T follicular helper cell (primary cell): ENCODE data around the gene S1PR4.
"Not testable (repeated sequence)": the region's sequence is repeated elsewhere in the genome, so short reads cannot be mapped to it uniquely, and the experiment has no call there.

Experiments used
- DNase-seq: peaks from one replicate; pipeline ENCODE4 v3.0.0-alpha.2; 2020; ENCODE audit warnings: low read depth

The S1PR4 gene

DNA sequence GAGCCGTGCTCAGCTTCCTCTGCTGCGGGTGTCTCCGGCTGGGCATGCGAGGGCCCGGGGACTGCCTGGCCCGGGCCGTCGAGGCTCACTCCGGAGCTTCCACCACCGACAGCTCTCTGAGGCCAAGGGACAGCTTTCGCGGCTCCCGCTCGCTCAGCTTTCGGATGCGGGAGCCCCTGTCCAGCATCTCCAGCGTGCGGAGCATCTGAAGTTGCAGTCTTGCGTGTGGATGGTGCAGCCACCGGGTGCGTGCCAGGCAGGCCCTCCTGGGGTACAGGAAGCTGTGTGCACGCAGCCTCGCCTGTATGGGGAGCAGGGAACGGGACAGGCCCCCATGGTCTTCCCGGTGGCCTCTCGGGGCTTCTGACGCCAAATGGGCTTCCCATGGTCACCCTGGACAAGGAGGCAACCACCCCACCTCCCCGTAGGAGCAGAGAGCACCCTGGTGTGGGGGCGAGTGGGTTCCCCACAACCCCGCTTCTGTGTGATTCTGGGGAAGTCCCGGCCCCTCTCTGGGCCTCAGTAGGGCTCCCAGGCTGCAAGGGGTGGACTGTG, 1.2 kb downstream of the S1PR4 start:
- no peak for DNase-seq

DNA sequence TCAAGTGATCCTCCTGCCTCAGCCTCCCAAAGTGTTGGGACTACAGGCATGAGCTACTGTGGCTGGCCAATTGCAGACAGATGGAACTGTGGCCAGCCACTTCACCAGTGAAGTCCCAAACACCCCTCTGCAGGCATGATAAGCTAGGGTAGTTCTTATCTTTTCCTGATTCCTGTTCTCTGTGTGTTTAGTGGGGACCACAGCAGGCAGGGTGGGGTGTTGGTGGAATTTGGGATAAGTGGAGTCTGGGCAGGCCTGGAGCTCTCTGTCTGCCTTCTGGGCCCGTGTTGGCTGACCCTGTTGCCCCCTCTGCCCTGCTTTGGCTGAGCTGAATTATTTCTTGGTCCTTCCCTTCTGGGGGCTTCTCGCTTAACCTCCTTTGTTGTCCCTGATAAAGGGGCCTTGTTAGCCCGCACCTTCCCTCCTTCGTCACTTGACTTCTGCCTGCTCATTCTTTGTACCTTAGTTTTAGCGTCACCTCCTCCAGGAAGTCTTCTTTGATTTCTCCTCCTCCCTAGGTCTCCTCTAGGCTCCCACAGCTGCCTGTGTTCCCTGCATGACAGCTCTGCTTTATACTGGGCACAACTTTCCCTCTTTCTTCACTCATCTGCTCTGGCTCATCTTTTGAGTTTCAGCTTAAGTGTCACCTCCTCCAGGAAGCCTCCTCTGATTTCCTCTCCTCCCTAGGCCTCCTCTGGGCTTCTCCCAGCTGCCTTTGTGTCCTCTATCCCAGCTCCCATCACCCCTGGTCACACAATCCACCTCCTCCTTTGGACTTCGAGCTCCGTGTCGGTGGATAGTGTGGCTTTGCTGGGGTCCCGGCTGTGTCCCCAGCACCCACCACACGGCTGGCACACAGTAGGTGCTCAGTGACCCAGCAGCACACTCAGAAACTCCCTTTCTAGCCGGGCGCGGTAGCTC, 5.4 kb downstream of the S1PR4 start:
- DNase-seq, result no peak

DNA sequence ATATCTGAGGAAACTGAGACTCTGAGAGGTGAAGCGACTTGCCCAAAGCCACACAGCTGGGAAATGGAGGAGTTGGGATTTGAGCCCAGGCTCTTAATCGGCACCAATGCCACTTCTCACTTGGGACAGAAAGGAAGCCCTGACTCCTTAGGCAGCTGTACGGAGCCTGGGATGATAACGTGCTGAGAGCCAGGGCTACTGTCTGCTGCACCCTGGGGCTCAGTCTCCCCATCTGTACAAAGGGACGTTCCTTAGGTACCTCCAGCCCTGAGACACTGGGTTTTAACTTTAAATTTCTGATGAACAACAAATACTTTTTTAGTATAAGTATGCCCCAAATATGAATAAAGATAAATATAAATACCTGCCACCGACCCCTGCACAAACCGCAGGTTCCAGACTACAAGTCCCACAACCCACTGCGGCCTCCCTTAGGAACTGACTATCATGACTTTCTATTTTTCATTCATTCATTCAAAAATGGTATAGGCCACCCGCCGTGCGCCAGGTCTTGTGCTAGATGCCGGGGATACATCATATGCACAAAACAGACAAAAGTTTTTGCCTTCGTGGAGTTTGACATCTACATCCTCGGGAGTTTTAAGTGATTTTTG, 6.4 kb downstream of the S1PR4 start:
- peak; percentile 69 for DNase-seq

DNA sequence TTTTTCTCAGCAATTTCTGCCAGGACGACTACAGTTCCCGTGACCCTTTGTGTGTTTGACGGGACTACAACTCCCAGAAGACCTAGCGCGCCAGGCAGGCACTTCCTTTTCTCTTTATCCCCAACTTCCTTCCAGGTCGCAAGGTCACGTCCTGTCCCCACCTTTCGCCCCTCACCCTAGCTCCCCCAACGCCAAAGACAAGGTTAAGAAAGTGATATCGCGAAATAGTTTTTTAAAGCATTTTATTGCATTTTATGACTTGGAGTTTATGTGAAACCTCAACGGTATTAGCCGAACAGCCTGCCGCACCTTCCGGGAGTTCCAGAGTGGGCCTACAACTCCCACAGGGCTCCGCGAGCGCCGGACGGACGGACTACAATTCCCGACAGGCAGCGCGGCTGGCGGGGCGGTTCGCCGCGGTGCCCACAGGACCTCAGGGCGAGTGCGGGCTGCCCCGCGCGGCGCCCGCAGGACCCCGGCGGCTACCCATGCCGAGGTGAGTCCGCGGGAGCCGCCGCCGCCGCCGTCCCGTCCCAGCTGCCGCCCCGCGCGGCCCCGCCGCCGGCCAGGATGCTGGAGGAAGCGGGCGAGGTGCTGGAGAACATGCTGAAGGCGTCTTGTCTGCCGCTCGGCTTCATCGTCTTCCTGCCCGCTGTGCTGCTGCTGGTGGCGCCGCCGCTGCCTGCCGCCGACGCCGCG, 7.0 kb downstream of the S1PR4 start, which contains the start of gene NCLN:
Gene NCLN, plus strand, starts transcription at position 470 of the 699 bp plus-strand sequence. Its CDS starts 101 bp downstream, at position 571.
- peak; percentile 90 for DNase-seq

DNA sequence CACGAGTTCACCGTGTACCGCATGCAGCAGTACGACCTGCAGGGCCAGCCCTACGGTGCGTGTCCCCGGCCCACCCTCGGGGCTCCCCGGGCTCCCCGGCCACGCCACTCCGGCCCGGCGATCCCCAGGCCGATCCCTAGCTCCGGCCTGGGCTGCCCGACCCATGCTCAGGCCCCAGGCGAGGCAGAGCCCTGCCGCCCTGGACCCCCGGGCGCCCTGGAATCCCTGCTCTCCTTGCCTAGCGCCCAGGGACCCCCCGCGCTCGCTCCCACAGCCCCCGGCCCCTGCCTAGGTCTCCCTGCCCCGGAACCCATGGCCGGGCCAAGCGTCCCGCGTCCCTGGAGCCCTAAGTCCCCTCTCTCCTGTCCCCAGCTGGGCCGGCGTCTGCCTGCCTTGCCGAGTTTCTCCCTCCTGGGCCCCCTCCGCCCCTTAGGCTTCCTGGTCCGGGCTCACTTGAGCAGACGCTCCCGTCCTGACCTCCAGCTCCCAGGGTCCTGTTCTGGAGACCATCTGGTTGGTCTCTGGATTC, 7.7 kb downstream of the S1PR4 start:
- DNase-seq, result no peak

DNA sequence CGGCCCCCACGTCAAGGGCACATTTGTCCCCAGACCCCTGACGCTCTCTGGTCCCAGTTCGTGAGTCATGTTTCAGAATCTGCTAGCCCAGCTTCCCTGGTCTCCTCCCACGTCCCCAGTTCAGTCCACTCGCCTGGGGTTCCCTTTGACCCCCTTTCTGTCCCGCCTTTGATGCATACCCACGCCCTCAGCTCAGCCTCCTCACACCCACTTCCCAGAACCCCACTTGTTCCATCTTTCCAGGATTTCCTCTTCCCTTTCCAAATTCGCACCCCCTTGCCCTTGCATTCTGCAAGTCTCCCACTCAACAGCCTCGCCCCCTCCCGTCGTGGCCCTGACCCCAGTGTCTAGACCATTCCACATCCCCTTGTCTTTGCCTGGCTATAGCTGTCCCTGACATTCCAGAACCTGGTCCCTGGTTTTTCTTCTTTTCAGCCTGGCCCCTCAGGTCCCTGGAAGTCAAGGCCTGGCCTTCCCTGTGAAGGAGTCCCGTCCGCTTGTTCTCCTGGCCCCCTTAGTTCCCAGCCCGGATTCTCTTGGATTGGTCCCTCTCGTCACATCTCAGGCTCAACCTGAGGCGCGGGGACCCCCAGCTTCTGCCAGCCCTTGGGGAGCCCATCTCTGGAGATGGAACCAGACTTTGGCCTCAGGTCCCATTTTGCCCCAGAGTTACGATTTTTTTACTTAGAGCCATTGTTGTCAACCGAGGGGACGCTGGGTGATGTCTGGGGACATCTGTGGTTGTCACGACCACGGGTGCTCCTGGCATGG, 8.5 kb downstream of the S1PR4 start:
- DNase-seq, result no peak

DNA sequence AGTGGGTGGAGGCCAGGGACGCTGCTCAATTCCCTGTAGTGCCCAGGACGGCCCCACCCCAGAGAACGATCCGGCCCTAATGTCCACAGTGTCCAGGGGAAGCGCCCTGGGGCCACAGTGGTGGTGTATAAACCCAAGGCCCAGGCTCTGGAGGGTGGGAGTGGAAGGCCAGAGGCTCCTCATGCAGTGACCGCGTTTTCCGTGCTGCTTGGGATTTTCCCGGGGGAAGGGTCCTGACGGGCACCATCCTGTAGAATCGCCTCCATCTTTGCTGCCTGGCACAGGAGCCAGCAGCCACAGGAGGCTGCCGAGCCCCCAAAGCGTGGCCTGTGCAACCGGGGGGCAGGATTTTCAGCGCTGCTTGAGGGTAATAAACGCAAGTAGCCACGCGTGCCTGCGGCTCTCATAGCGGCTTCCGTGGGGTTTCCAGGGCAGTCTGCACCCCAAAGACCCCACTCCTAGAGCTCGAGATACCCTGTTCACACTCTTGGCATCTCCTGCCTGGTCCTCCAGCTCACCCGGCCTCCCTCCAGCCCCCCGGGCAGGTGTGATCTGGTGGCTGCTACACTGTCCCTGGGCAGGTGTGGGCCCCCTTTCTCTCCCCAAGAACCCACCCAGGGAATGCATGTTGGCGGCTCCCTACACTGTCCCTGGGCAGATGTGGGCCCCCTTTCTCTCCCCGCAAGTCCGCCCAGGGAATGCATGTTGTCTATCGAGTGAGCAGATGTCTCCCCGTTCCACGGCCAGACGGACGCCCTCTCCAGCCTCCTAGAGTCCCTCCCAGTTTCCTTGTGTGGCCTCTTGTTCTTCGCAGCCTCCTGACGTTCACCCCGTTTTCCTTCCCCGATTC, 9.3 kb downstream of the S1PR4 start:
- DNase-seq, result no peak

DNA sequence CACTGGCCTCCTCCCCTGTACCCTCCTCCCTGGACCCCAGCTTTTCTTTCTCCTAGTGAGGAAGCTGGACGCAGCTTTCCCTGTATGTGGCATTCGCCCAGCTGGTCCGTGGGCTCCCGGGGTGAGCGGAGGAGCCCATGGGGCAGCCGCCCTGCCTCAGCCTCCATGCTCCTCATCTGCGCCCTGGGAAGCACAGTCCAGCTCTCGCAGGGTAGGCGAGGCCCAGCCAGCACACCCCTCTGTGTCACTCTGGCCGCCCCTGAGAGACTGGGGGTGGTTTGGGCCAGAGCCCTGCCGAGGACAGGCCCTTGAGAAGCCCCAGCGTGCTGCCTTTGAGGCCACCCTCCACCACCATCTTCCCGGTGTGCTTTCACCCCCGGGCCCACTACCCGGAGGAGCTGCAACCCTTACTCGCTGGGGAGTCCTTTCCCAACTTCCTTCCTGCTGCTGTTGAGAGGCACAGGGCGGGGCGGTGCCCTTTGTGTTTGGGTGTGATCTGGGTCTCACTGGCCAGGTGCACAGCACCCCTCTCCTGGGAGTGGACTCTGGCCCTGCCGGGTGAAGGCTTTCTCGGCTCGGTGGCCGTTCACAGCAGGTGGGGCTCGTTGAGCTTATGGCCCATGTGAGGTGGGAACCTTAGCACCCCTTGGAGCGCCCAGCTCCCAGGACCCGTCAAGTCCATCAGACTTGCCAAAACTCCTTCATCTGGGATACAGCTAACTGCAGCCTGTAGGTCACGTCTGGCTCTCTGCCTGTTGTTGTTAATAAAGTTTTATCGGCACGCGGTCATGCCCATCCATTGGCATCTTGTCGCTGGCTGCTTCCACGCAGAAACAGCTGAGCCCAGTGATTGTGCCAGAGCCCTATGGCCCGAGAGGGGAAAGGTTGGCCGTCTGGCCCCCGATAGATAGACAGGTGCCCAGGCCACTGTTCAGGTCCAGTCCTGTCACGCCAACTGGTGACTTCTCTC, 10.3 kb downstream of the S1PR4 start:
- no peak for DNase-seq

DNA sequence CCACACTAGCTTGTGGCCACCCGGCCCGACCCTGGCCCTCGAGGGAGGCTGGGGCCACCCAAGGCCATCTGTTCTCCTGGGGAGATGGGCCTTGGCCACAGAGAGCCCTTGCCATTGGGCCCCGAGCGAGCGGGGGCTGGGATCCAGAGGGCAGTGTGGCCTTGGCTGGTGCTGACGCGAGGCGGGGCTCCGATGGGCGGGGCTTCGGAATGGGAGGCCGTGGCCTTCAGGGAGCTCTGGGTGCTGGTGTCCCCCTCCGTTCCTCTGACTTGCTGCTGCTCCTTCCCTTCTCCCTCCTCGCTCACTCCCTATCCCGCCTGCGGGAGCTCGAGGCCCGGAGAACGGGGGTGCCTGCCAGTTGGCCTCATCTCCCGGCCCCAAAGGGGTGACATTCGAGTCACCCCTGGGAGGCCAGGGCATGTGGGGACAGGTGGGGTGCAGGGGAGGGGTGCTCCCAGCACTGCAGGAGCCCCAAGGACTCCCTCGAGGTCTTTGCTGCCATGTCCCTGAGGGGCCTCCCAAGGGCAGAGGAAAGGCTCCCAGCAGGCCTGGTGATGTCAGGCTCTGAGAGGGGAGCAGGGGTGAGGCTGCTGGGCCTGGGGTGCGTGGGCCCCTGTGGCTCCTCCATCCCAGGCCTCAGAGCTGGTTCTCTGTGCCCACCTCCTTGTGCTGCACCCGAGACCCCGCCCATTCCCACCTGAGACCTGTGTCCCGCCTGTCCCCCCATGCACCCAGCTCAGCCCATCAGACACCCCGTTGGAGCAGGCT, 11.3 kb downstream of the S1PR4 start:
- DNase-seq, result no peak

DNA sequence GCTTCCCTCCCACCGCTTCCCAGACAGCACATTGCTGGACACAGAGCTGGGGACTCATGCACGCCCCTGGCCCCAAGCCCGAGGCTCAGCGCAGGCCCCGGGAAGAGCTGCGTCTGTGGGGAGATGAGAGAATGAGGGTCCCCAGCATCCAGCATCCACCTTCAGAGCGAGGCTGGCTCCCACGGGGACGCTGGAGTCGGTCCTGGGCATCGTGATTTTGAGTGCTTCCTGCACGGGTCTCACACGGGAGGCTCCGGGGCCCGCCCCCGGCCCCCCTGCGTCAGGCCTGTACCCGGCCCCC, 11.9 kb downstream of the S1PR4 start:
- DNase-seq, result no peak

DNA sequence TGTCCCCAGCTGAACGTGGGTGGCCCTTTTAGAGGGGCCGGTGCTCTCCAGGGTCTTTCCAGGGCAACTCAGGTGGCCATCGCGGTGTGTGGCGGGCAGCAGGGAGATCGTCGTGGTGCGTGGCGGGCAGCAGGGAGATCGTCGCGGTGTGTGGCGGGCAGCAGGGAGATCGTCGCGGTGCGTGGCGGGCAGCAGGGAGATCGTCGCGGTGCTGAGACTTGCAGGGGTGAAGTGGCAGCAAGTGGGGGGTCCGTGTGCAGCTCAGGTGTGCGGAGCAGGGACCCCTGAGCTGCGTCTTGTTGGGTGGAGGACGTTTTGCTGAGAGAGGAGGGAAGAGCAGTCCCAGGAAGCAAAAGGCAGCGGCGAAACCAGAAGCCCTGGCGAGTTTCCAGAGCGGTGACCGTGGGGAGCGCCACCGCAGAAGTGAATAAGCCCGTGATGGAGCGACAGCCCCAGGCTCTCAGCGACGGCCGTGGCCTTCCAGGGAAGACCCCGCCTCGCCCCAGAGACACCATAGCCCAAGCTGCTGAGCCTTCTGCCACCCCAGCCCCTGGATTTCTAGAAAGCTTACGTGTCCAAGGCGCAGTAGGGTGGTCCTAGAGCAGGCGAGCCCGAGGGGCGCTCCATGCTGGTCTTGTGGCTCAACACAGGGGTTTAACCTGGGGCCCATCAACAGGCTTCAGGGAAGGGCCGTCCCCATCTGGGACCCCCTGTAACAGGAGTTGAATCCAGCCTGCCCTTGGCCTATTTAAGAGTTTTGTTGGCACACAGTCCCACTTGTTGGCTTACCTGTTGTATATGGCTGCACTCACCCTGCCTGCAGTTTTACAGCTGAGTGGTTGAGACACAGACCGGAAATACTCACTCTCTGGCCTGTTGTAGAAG, 12.6 kb downstream of the S1PR4 start:
- DNase-seq, result no peak

DNA sequence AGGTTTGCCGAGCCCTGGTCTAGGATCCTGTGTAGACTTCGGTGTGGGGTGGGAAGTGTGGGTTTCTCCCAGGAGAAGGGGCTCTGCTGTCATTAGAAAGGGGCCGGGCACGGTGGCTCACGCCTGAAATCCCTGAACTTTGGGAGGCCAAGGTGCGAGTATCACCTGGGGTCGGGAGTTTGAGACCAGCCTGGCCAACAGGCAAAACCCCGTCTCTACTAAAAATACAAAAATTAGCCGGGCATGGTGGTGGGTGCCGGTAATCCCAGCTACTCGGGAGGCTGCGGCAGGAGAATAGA, 13.2 kb downstream of the S1PR4 start:
- not testable (repeated sequence) for DNase-seq

DNA sequence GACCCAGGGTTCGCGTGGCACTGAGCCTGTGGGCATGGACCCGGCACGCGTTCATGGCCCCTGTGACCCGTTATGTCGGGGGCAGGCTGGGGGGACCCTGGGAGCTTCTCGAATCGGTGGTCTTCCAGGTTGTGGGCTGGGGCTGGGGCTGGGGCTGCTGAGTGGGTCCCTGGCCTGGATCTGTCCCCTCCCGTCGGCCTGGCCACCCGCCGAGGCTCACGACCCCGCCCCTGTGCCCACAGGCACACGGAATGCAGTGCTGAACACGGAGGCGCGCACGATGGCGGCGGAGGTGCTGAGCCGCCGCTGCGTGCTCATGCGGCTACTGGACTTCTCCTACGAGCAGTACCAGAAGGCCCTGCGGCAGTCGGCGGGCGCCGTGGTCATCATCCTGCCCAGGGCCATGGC, 13.7 kb downstream of the S1PR4 start:
- DNase-seq, result no peak

DNA sequence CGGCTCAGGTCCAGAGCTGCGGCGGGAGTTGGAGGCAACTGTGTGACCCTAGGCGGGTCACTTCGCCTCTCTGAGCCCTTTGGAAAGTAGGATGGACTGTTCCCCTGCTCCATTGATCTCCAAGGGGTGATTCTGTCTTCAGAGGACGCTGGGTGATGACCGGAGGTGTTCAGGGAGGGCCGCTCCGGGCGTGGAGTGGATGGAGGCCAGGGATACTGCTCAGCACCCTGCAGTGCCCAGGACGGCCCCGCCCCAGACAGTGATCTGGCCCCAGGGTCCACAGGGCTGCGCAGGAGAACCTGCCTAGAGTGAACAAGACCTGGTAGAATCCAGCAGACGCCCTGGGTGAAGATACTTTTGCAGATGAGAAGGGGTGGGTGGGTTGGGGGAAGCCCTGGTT, 14.1 kb downstream of the S1PR4 start:
- DNase-seq, result no peak

DNA sequence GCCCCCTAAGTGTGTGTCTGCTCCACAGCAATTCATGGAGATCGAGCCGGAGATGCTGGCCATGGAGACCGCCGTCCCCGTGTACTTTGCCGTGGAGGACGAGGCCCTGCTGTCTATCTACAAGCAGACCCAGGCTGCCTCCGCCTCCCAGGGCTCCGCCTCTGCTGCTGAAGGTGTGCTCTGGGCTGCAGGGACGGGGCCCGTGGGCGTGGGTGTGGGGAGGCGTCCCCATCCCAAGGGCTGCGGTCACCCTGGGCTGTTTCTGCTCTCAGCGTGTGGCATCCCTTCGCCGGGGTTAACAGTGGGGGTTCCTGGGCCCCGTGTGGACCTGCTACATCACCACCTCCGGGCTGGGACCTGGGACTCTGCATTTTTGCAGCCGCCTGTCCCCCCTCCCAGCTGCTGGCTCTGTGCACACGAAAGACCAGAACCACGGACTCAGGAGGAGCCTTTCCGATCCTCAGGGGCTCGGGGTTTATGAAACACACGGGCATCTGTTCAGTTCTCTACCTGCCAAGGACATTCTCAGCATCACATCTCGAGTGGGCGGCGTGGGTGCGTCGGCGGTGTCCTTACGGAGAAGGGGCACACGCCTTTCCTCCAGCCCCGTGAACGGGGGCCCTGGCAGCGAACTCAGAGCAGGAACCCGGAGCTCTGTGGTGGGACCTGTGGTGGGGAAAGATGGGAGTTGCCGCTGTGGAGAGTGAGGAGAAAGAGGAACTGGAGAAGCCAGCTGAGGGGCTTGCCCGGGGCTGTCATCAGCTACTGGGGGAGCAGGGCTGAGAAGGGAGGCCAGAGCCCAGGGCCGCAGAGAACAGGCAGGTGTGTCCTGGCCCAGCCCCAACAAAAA, 14.9 kb downstream of the S1PR4 start:
- no peak for DNase-seq

DNA sequence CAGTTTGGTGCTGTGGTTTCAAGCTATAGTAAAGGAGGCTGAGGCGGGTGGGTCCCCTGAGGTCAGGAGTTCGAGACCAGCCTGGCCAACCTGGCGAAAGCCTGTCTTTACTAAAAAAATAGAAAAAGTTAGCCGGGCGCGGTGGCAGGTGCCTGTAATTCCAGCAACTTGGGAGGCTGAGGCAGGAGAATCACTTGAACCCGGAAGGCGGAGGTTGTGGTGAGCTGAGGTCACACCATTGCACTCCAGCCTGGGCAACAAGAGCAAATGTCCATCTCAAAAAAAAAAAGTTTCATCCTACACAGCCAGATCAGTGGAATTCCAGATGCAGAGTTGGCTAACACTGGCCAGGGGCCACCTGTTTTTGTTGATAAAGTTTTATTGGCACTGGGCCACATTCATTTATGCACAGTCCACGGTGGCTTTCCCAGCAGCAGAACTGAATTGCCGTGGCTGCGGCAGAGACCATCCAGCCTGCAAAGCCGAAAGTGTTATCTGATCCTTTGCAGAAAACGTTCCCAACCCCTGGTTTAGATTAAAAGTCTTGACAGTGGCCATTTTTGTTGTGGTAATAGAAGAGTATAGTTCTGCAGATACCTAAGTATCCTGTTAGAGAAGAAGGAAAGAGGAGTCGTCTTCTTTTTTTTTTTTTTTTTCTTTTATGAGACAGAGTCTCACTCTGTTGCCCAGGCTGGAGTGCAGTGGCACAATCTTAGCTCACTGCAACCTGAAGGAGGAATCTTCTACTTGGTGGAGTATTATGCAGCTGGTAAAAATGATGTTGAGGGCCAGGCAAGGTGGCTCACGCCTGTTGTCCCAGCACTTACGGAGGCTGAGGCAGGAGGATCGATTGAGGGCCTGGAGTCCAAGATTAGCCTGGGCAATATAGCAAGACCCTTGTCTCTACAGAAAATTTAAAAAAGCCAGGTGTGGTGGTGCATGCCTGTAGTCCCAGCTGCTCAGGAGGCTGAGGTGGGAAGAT, 15.8 kb downstream of the S1PR4 start:
- DNase-seq, result no peak
